ENCODE data around the gene PSMA5. TPM values are rescaled to one million over a fixed set of nuclear protein-coding genes. Genes with fewer than 3 reads are reported as not detected.

PSMA5 gene
- total and polyA plus RNA-seq, 11 donors: 24.3 to 94.7 (median 61.0) TPM

DNA sequence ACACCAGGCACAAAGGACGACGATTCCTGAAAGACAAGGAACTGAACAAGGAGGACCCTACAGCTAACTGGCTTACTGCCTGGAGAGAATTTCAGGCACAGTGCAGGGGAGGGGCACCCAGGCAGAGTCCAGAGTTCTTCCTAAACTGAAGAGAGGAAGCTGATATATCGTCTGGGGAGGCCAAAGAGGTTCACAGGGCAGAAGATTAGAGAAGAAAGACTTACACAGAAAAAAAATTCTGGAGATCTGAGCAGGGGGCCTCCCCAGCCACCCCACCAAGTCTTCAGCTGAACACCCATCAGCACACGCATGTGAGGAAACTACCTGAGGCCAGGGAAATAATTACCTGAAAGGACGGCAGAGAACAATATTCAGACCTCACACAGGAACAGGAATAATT, 53.1 kb downstream of the PSMA5 start:
- no peak for DNase-seq
- no peak for ATAC-seq
- TF ChIP-seq POLR2A (IDR thresholded peaks at IDR 0.05): no peak
- TF ChIP-seq CTCF (IDR thresholded peaks at IDR 0.05): no peak
- Histone ChIP-seq H3K27me3 (no peaks in the 10 kb centered on the region), H3K4me1 (peaks cover 0 to 60% (median 32%) of the 10 kb centered on the region in 12 donors), H3K4me3 (no peak overlapping the region), H3K9me3 (no peaks in the 10 kb centered on the region), H3K36me3 (peaks cover 0 to 5% (median 0%) of the 10 kb centered on the region in 9 donors), H3K27ac (peak overlapping the region in 9 of 12 donors; percentile 11 to 83 (median 56))
- intact Hi-C loops (cut with DNase I): no loop called here
- WGBS, 4 donors: 39 to 47% (median 40%) methylated on average over 5 of the region's 5 CpGs

- H3K4me1 ChIP-seq: peaks cover 0 to 60% (median 29%) of the 10 kb centered on the region in 12 donors
- no peaks in the 10 kb centered on the region for H3K9me3 ChIP-seq
- no peaks in the 10 kb centered on the region for H3K27me3 ChIP-seq
- peaks cover 0 to 14% (median 4%) of the 10 kb centered on the region in 9 donors for H3K36me3 ChIP-seq
- intact Hi-C loops (cut with DNase I): no loop called here
- DNase-seq (no peak), ATAC-seq (no peak)
- peak overlapping the region in 11 of 12 donors; percentile 48 to 86 (median 75) for H3K27ac ChIP-seq
- 94 to 97% (median 96%) methylated on average over 6 of the region's 6 CpGs for WGBS, 4 donors
- no peak for TF ChIP-seq CTCF (IDR thresholded peaks at IDR 0.05)
- no peak for TF ChIP-seq POLR2A (IDR thresholded peaks at IDR 0.05)
- no peak overlapping the region for H3K4me3 ChIP-seq
These were observed 54.0 kb downstream of the PSMA5 start for GRCh38 chr1:109372281-109372680.

DNA sequence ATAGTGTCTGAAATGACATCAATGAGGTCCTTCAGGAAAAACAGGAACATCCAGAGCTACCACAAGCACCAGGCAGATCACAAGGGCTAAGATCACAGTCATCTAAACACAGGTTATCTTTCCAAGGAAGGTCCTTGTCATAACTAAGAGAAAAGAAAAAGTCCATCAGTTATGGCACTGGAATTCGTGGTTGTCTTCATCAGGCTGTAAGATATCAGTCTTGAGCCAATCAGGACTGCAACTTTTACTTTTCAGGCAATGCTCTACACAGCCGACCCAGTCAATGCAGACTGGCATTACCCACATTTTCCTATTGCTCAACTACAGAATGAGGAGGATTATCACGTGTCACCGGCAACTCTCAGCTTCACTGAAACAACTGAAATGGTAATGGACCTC, 54.9 kb downstream of the PSMA5 start:
- Histone ChIP-seq H3K27me3 (no peaks in the 10 kb centered on the region), H3K4me1 (peaks cover 0 to 60% (median 29%) of the 10 kb centered on the region in 12 donors), H3K27ac (peak overlapping the region; percentile 48 to 86 (median 75)), H3K9me3 (no peaks in the 10 kb centered on the region), H3K36me3 (peaks cover 0 to 23% (median 14%) of the 10 kb centered on the region in 9 donors), H3K4me3 (peak overlapping the region in 5 of 12 donors; percentile 7 to 18 (median 16))
- 33 to 44% (median 42%) methylated on average over 4 of the region's 4 CpGs for WGBS, 4 donors
- intact Hi-C loops (cut with DNase I): no loop called here
- ATAC-seq (peak; percentile 60 to 88 (median 82)), DNase-seq (peak in 1 of 5 donors; percentile 33)
- TF ChIP-seq CTCF (IDR thresholded peaks at IDR 0.05): no peak
- TF ChIP-seq POLR2A (IDR thresholded peaks at IDR 0.05): no peak

DNA sequence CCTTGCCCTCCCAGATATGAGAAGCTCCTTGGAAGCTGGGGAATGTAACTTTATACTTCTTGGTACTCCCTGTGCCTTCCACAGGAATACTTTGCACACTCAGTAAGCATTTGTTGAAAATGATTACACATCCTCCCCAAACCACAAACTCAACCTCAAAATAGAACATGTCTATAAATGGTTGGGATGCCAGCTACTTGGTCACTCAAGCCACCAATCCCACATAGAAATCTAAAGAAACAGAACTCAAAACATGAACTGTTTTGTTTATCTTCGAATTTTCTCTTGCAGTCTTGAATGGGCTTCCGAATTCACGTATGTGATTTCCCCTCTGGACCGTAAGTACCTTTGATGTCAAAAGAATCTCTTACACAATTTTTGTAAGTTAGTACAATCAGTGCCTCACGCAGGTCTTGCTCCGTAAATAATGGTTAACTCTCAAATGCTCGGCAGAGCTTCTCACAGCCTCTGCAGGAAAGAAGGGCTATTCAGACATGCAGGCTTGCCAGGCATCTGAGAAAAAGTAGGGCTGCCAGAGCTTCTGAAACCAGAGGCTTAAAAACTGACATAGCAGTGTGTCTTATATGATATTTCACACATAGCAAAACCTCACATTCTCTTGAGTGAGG, 55.4 kb downstream of the PSMA5 start:
- DNase-seq (no peak), ATAC-seq (peak; percentile 21 to 51 (median 40))
- Histone ChIP-seq H3K4me3 (peak overlapping the region in 5 of 12 donors; percentile 7 to 18 (median 16)), H3K4me1 (peaks cover 0 to 60% (median 29%) of the 10 kb centered on the region in 12 donors), H3K27ac (peak overlapping the region; percentile 48 to 86 (median 75)), H3K9me3 (no peaks in the 10 kb centered on the region), H3K36me3 (peaks cover 0 to 28% (median 19%) of the 10 kb centered on the region in 9 donors), H3K27me3 (no peaks in the 10 kb centered on the region)
- no peak for TF ChIP-seq CTCF (IDR thresholded peaks at IDR 0.05)
- TF ChIP-seq POLR2A (IDR thresholded peaks at IDR 0.05): no peak
- intact Hi-C loops (cut with DNase I): no loop called here
- WGBS, 4 donors: 41 to 51% (median 47%) methylated on average over 7 of the region's 7 CpGs
